Lung microvascular endothelial cell (primary cell): ENCODE results near the gene SLC24A3. TPM values are rescaled to one million over a fixed set of nuclear protein-coding genes. Genes with fewer than 3 reads are reported as not detected.
"Not testable (repeated sequence)": the region's sequence is repeated elsewhere in the genome, so short reads cannot be mapped to it uniquely, and the experiment has no call there.

Experiments used
- DNase-seq, 2 donors: peaks; one replicate each; pipeline versions ENCODE4 v3.0.0 to v3.0.0-alpha.2; 2010; ENCODE audit warnings: low read depth in 2 of 2
- total RNA-seq: library from RNA; depleted of rRNA; stranded (reverse); fragments of >200 nt; gene quantifications from 2 replicates; pipeline ENCODE4 v1.2.1, GENCODE V29; 2014

Gene SLC24A3
- total RNA-seq, 1 donor from 2014 or later, result under 0.01 TPM

DNA sequence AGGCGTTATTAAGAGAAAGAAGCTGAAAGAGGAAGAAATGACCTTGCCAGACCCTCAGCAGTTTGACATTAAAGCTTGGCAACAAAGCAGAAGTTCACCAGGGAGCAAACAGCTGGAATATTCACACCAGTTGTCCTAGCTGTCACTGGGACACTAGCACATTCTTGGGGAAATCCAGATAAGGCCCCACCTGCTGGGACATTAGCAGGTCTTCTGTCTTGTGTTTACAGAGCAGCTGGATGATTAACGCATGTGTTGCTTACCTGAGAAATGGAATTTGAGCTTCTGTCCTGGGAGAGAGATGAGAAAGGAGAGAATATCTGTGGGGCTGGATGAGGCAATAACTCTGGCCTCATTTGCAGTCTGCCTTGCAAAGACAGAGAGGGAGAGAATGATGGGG, 408.0 kb downstream of the SLC24A3 start:
- DNase-seq, result no peak

DNA sequence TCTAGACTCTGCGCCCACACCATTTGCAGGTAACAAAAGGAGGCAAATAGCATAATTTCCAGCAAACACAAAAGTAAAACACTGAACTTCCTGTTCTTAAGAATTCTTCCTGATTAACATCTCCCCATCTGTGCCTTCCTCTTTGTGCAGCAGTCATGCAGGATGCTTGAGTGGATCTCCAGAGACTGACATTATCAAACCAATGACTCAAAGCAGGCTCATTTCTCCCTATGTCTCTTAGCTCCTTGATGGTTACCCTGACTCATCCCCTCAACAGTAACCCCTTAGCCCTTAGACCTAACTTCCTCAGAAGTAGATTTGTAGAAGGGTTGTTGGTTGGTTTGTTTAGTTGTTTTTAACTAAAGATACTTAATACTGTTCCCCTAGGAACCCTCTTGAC, 408.6 kb downstream of the SLC24A3 start:
- DNase-seq, result peak in 1 of 2 donors; percentile 10

DNA sequence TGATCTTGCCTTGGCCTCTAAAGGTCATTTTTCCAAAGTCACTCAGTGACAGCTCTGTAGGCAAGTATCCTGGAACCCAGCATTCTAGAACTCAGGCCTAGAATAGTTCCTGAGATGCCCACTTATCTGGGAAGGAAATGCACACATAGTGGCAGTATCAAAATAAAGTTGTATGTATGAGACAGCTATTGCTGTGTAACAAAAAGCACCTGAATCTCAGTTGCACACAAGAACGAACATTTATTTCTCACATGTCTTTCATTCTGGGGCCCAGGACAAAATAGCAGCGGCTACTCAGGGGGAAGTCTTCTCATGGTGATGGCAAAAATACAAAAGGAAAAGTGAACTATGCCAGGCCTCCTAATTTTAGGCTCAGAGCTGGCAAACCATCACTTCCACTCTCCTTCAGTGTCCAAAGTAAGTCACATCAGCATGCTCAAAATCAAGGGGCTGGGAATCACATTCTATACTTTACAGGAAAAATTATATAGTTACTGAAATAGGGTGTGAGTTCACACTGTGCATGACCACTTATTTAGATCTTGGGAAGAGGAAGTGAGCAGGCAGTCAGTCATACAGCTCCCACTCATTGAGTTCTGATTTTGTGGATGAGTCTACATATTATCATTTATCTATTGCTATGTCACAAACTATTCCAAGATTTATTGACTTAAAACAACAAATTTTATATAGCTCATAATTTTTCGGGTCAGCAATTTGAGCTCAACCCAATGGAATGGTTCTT, 412.0 kb downstream of the SLC24A3 start:
- no peak for DNase-seq

DNA sequence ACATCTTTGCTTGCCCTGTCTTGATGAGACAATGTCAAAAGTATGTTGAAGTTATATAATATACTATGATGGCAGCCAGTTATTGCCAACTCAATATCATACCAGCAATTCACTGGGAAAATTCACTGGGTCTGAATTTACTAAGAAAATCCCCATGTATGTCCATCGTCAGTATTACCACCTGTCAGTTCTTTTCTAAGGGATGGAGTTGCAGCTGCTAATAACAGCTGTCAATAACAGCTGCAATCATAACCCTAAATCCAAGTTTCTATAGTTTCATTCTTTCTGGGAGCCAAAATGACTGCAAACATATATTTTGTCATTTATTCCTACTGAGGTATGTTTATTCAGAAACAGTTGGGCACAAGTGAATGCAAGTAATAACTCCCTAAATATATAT, 413.0 kb downstream of the SLC24A3 start:
- no peak for DNase-seq

DNA sequence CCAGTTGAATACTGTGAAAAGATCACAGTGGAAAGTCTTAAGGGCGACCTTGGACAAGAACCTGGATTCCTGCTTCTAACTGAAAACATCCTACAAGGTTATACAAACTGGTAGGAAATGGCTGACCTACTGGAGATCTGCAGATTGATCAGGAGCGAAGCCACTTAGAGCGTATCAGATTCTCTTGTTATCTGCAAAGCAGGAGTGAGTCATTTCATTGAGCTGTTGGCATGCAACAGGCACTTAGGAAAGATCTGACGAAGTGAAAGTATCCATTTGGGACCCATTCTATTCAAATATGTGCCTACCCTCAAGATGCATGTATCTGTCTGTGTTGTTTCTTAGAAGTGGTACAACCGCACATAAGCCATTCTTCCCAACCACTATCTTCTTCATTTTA, 414.5 kb downstream of the SLC24A3 start:
- DNase-seq, result peak in 1 of 2 donors; percentile 6

DNA sequence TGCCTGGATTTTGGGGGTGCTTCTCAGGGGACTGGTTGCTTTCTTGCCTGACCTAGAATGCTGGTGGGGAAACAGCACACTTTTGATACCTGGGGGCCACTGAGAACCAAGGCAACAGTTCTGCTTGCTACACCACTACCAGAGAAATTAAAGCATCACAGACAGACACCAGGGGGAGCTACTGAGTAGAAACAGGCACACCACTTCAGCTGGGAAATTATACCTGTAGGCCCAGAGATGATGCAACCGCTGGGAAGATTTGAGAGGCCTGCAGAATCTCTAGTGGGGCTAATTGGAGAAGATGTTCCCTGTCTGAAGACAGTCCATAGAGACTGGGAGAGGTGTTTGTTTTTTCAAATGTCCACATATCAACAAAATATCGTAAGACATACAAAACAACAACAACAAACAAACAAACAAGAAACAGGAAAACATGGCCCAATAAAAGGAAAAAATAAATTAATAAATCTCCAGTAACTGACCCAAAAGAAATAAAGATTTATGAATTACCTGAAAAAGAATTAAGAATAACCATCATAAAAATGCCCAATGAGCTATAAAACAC, 416.2 kb downstream of the SLC24A3 start:
- peak; percentile 72 to 82 for DNase-seq

DNA sequence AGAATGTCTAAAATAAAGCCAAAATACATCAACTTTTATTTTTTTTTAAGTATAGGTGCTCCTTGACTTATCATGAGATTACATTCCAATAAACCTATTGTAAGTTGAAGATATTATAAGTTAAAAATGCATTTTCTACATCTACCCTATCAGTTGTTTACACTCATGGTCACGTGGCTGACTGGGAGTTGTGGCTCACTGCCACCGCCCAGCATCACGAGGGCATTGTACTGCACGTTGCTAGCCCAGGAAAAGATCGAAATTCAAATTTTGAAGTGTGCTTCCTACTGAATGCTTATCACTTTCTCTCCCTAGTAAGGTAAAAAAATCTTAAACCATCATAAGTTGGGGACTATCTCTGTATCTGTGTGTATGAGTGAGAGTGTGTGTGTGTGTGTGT, 419.0 kb downstream of the SLC24A3 start:
- DNase-seq, result peak in 1 of 2 donors; percentile 6

DNA sequence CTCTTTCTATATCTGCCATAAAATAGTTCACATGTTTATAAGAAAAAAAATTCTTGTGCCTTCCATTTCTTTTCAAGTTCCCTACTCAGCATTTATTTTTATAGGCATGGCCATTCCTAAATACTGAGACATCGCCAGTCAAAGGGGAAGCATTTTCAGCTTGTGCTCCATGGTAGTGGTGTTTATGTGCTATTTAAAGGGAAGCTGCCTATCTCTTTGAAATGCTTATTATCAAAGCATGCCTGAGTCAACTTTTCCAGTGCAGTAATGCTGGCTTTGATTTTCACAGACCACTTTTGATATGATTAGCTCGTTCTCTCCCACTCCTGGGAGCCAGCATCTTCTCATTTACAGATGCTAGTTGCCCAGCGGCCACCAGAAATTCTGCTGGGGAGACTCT, 421.5 kb downstream of the SLC24A3 start:
- DNase-seq, result no peak

DNA sequence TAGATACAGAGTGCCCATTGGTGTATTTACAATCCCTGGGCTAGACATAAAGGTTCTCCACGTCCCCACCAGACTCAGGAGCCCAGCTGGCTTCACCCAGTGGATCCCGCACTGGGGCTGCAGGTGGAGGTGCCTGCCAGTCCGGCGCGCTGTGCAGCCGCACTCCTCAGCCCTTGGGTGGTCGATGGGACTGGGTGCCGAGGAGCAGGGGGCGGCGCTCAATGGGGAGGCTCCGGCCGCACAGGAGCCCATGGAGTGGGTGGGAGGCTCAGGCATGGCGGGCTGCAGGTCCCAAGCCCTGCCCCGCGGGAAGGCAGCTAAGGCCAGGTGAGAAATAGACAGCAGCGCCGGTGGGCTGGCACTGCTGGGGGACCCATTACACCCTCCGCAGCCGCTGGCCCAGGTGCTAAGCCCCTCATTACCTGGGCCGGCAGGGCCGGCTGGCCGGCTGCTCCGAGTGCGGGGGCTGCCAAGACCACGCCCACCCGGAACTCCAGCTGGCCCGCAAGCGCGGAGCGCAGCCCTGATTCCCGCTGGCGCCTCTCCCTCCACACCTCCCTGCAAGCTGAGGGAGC, 427.1 kb downstream of the SLC24A3 start:
- not testable (repeated sequence) for DNase-seq

DNA sequence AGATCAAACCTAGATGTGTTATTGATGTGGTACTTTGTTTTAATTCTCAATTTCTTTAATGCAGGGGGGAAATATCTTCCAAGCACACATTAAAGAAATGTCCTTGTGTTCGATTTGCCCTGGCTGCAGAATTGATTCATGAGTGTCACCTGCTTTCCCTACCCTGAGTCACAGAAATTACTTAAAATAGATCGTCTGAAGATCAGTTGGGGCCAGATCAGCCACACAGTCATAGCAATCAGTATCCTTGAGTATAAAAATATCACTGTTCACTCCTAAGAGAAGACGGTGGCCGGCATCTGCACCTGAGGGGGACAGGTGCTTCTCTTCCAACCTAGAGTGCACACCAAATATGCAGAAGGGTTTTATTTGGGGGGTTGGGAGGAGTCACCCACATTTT, 430.4 kb downstream of the SLC24A3 start:
- DNase-seq, result no peak

DNA sequence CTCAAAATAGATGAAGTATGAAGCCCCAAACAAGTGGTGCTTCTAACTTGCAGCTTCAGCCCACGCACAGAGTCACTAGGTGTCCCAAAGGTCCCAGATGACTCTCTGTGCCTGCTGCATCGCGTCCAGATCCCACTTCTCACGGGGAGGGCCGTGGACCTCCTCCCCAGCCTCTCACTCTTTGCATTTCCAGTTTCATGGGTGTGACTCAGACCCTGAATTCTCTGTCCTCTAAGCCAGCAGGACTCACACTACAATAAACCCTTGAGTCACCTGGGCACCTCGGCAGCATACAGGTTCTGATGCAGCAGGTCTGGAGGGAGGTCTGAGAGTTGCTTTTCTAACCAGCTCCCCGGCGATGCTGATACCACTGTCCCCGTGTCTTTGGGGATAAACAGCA, 431.6 kb downstream of the SLC24A3 start:
- DNase-seq, result no peak

DNA sequence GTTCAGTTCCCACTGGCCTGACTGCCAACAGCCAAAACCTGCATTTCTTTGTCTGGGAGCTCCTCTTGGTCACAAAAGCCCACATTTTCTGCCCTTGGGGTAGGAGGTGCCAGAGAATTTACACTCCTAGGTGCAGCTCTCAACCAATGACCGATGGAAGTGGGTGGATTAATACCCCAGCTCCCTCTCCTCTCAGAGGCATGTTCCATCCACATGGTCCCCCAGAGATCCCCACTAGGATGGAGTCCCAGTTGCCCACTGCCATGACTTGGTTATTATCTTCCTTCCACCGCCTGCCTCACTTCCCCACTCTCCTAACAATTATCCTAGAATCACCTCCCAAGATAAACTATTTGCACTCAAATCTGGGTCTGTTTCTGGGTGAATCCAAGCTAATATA, 434.5 kb downstream of the SLC24A3 start:
- no peak for DNase-seq

DNA sequence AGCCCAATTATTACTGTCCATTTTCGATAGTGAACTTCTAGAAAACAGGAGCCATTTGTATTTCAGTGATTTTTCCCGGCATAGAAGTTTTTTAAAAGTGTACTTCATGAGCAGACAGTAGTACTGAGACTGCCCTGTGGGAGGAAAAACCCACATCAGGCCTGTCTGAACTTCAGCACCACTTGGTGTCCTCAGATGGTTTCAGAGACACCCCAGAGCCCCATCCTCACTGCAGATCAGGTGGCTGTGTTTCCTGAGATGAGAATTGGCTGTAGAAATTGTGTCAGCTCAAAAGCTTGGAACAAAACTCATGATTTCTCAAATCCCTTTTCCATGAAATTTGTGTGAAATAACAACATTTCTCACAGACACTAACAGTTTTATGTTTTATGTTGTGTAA, 435.6 kb downstream of the SLC24A3 start:
- DNase-seq, result no peak

DNA sequence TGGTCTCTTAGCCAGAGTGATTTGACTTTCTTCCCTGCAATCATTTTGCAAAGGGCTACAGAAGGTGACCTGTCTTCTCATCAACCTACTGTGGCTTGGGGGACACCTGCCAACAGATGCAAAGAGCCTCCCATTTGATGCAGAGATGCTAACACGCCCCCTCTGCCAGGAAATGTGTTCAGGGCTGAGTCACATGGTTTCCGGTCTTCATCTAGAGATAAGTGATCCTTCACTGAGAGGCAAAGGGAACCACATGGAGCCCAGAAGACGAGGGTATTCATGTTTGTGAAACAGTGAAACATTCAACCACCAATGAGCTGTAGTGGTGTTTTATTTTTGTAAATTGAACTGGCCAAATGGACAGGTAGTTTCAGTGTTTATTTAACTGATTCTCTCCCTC, 436.6 kb downstream of the SLC24A3 start:
- DNase-seq, result no peak

DNA sequence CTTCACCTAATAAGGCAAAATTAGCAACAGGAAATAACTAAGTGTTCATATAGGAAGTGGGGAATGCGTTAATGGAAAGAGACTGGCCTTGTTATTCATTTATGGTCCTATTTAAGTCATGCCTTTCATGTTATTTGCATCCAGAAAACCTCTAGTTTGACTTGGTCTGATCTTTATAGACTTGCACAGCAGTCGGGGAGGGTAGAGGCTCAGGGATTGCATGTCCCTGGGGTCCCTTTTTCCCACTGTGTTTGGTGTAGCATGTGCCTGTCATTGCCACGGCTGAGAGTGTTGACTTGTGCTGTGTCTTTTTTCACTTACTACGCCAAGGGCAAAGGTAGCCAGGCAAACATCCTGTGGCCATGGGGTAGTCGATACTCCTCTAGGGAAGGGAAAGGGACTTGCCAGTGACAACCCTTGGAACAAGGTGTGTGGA, 440.2 kb downstream of the SLC24A3 start:
- DNase-seq, result peak in 1 of 2 donors; percentile 13

DNA sequence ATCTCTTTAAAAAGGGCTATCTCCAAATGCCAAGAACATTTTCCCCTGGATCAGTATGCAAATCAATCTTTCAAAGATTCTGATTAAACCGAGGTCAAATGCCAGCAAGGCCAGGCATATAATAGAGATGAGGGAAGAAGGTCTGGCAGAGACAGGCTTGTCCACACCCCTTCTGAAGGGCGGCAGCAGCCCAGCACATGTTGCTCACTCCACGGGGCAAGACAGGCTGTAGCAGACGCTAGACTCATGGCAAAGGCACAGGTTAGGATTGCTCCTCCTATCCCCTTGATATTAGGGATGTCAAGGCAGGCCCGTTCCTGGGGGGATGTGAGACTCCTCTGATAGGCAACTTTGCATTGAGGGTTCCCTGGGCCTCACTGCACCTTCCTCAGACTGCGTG, 440.9 kb downstream of the SLC24A3 start:
- DNase-seq, result no peak

DNA sequence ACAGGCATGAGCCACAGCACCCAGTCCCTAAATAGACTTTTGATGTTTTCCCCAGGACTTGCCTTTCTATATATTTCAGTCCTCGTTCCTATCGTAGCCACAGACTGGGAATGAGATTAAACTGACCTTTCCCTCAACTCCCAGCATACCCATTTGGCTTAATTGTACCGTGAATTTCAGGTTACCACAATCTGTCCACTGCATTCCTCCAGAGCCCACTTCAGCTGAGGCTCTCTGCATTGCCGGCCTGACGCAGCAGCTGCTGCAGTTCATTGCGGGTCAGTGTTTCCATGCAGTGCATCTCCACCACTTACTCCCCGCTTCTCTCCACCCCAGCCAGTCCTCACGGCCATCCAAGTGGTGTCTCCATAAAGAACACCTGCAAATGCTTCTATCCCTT, 442.5 kb downstream of the SLC24A3 start:
- DNase-seq, result no peak

DNA sequence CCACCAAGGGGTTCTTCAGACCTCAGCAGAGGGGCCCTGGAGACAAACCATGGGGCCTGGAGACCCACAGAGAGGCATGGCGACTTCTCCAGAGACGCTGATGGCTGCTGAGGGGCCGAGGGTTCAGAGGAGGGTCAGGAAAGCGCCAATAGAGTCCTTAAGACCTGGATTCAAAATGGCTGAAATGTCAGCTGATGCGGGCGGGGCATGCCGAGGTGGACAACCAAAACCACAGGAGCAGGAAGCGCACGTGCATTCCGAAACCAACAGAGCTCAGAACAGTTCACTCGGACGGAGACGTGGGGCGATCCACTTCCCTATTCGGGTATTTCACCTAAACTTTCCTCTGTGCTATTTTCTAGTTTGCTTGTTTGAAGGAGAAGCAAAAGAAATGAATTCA, 445.7 kb downstream of the SLC24A3 start:
- DNase-seq, result no peak

DNA sequence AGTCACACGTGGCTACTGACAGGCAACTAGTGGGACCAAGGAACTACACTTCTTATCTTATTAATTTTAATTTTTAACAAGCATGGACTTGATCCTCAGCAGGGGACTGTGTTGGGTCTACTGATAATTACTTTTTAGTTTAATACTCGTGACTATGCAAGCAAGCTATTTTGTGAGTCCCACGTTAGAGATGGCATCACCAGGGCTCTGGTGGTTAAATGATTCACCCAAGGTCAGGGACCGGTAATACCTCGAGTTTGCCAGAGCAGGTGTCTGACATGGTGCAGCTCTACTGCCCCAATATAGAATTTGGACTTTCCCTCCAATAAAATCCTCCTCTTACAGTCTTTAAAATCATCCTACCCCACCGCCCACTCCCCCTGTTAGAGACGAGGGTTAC, 447.0 kb downstream of the SLC24A3 start:
- DNase-seq, result no peak

DNA sequence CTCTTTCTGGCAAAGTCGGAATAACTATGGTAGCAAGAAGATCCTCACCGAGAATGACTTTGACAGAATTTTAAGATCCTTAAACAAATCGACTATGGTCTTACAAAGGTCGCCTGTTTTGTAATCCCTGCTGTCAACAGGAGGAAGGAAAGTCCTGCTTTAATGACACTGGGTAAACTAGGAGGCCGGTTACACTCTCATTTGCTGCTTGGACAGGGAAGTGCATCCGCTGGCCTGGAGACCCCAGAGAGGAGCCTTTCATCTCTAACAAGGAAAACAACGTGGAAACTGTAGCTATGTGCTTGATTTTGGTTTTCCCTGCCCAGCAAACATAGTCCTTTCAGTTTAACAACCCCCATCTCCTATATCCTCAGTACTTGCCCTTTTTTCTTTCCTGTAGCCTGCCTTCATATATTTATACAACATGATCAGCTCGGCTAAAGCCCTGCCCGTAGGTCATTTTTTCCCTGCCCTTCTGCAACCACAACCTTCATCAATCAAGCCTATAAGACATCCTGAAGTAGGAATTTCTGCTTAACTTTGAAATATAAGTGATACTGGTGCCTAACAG, 448.5 kb downstream of the SLC24A3 start:
- DNase-seq, result no peak

DNA sequence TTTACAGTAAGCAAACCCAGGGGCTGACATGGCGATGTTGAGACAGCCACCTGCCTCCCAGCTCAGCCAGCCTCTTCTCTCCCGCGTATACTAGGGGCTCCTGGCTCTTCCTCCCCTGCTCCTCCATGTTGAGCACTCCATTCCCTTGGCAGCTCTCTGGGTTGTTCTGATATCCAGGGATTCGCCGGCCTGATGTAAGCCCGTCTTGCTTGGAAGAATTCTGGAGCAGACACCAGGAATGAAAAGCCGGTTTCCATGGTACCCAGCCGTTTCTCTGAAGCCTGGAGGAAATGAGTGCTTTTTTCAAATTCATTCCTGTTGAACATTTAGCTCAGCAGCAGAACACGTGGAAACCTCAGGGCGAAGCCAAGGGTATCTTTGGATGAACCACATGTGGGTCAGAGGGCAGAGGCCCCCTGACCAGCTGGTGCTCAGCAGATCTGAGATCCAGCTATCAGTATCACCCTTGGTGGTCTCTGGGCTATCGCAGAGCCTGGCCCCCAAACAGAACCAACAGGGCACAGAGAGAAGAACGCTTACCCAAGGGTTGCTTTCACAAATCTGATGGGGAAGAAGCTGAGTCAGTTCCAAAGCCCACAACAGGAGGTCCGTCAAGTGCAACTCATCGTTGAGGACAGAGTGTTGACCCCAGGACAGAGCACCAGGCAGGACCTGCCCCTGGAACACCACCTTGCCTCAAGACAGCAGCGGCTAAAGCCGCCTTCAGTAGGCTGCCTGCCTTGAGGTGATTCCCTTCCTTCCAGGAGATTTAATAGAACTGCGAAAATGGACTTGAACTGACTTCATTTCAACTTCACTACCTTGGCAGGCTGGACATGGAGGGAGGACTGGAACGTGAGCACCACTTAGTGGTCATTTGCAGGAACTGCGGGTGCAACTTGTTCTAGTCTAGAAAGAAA, 449.5 kb downstream of the SLC24A3 start:
- DNase-seq, result peak; percentile 80 to 84

DNA sequence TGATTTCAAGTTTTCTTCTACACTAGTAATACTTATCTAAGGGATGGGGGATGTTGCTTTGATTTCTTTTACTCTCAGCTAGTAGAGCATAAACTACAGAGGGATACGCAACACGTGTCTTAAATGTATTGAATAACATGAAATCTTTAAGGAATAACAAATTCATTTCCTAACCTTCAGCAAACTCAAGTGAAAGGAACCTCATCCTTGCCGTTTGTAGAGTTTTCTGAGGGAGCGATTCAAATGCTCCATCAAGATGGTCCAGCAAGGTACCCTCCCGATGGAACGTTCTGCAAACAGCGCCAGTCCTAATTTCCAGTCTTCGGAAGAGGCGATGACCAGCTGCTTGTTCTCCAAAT, 450.2 kb downstream of the SLC24A3 start:
- no peak for DNase-seq
